HepG2 (cell line): ENCODE data around the gene ZNF792. TPM values are rescaled to one million over a fixed set of nuclear protein-coding genes. Genes with fewer than 3 reads are reported as not detected.

Source experiments
- ATAC-seq: fragments of 200-7000 bp; cut with Tn5 transposase; 3 replicates; pipeline ENCODE4 v1.9.1; 2020; ENCODE audit warnings: mild to moderate bottlenecking, moderate library complexity
- BruUV-seq: library from RNA; stranded (reverse); fragments of 400-500 nt; replicated peaks from 2 replicates; lab custom pipeline; 2021; lab: Mats Ljungman, UMichigan
- CTCF ChIA-PET: fragments of 300-600 bp; formaldehyde crosslinking; extraction: SDS; loops from one replicate; lab custom pipeline; 2021; ENCODE audit warnings: low total read pairs, inconsistent platforms, low intra/inter-chr PET ratio; lab: Yijun Ruan, JAX
- POLR2A ChIA-PET: fragments of 350-600 bp; sonication (Branson Sonifier 250); formaldehyde crosslinking; loops from one replicate; lab custom pipeline; 2020; ENCODE audit warnings: antibody characterized with exemption, inconsistent platforms; lab: Yijun Ruan, JAX
- DNase-seq: peaks from one replicate; pipeline ENCODE4 v3.0.0-alpha.2; 2015; ENCODE audit warnings: low spot score
- FAIRE-seq: peaks from 3 replicates; lab custom pipeline; 2011; peaks lifted over from hg19 to GRCh38; lab: Jason Lieb, UNC
- H2AFZ ChIP-seq: one replicate; pipeline ENCODE4 v1.6.1; 2011; ENCODE audit warnings: low read length, inconsistent platforms
- H3K27ac ChIP-seq: fragments of 300-600 bp; 3 replicates; pipeline ENCODE4 v1.8.0; 2011; ENCODE audit warnings: mixed run types, mild to moderate bottlenecking, mixed read lengths, low read length, inconsistent platforms; ENCODE audit not compliant: insufficient read depth; ENCODE audit errors: extremely low read length
- H3K27me3 ChIP-seq, 2 experiments: fragments of 200-600 bp in 1 of 2; 2 replicates in 1 of 2; 3 replicates in 1 of 2; pipeline versions ENCODE4 v1.6.0 to v1.8.0; 2011; ENCODE audit warnings: low read length in 2 of 2, mild to moderate bottlenecking in 2 of 2, moderate library complexity in 2 of 2, inconsistent platforms in 1 of 2; ENCODE audit not compliant: insufficient read depth in 2 of 2, control insufficient read depth in 1 of 2
- H3K36me3 ChIP-seq, 2 experiments: fragments of 200-600 bp in 1 of 2; replicated peaks in 1 of 2; 2 replicates in 1 of 2; 3 replicates in 1 of 2; pipeline versions ENCODE4 v1.5.1 to v1.8.0; 2011; ENCODE audit warnings: low read length in 2 of 2, inconsistent platforms in 1 of 2; ENCODE audit not compliant: insufficient read depth in 2 of 2, control insufficient read depth in 1 of 2
- H3K4me1 ChIP-seq: 2 replicates; pipeline ENCODE4 v1.5.1; 2012; ENCODE audit warnings: low read length, inconsistent platforms; ENCODE audit not compliant: insufficient read depth
- H3K4me2 ChIP-seq: 2 replicates; pipeline ENCODE4 v1.6.0; 2011; ENCODE audit warnings: low read depth, low read length, inconsistent platforms
- H3K4me3 ChIP-seq, 3 experiments: fragments of 200-600 bp in 1 of 3; sonication (generic), shearing (Covaris generic) in 1 of 3; replicated peaks in 1 of 3; 2 replicates each; pipeline ENCODE4 v1.5.1; 2011 to 2016; ENCODE audit warnings: low read length in 3 of 3, inconsistent platforms in 2 of 3, low read depth in 2 of 3, mild to moderate bottlenecking in 2 of 3, control low read depth in 1 of 3, mixed read lengths in 1 of 3; ENCODE audit not compliant: insufficient read depth in 1 of 3
- H3K79me2 ChIP-seq: one replicate; pipeline ENCODE4 v1.6.1; 2011; ENCODE audit warnings: low read length, inconsistent platforms; ENCODE audit not compliant: insufficient read depth
- H3K9ac ChIP-seq: 2 replicates; pipeline ENCODE4 v1.6.0; 2011; ENCODE audit warnings: mild to moderate bottlenecking, low read depth, low read length, inconsistent platforms; ENCODE audit not compliant: insufficient read depth
- H3K9me3 ChIP-seq: 2 replicates; pipeline ENCODE4 v1.5.1; 2012; ENCODE audit warnings: mild to moderate bottlenecking, low read length
- H4K20me1 ChIP-seq: 2 replicates; pipeline ENCODE4 v1.6.0; 2011; ENCODE audit warnings: inconsistent platforms, mild to moderate bottlenecking, low read length, moderate library complexity; ENCODE audit not compliant: insufficient read depth
- CERS6 ChIP-seq: sonication (generic); formaldehyde crosslinking; IDR thresholded peaks from 2 replicates; pipeline ENCODE4 v1.5.0; 2020; ENCODE audit warnings: missing genetic modification reagents
- ELF3 ChIP-seq: IDR thresholded peaks from 2 replicates; pipeline ENCODE4 v1.6.1; 2016; ENCODE audit warnings: missing genetic modification reagents, missing compliant biosample characterization
- PAXIP1 ChIP-seq: sonication (generic); formaldehyde crosslinking; conservative IDR thresholded peaks from 2 replicates; pipeline ENCODE4 v1.4.0; 2020; ENCODE audit warnings: mild to moderate bottlenecking, missing genetic modification reagents, moderate library complexity
- PITX1 ChIP-seq: sonication (generic); formaldehyde crosslinking; IDR thresholded peaks from 2 replicates; pipeline ENCODE4 v1.5.1; 2020; ENCODE audit warnings: mild to moderate bottlenecking, missing genetic modification reagents
- TCF7 ChIP-seq: sonication (generic); IDR thresholded peaks from 2 replicates; pipeline ENCODE4 v1.6.1; 2016; ENCODE audit warnings: antibody characterized with exemption, low read depth
- TP53 ChIP-seq: sonication (generic); formaldehyde crosslinking; conservative IDR thresholded peaks from 2 replicates; pipeline ENCODE4 v1.4.0; 2020; ENCODE audit warnings: missing genetic modification reagents
- U2AF1 ChIP-seq: fragments of 200-400 bp; formaldehyde crosslinking; optimal IDR thresholded peaks from 2 replicates; pipeline ENCODE3; 2017; ENCODE audit warnings: mild to moderate bottlenecking, low read depth, low read length
- ZBTB34 ChIP-seq: sonication (generic); formaldehyde crosslinking; IDR thresholded peaks from 2 replicates; pipeline ENCODE4 v1.8.0; 2022; ENCODE audit warnings: mild to moderate bottlenecking, missing genetic modification reagents
- ZIK1 ChIP-seq: sonication (generic); formaldehyde crosslinking; IDR thresholded peaks from 2 replicates; pipeline ENCODE4 v1.5.0; 2020; ENCODE audit warnings: mild to moderate bottlenecking, low read depth, missing genetic modification reagents, borderline replicate concordance
- ZNF280D ChIP-seq: sonication (generic); formaldehyde crosslinking; IDR thresholded peaks from 2 replicates; pipeline ENCODE4 v1.5.1; 2020; ENCODE audit warnings: mild to moderate bottlenecking, missing genetic modification reagents
- ZNF580 ChIP-seq: IDR thresholded peaks from 2 replicates; pipeline ENCODE4 v1.6.1; 2016; ENCODE audit warnings: low read depth, borderline replicate concordance
- ZNF724P ChIP-seq: sonication (generic); formaldehyde crosslinking; IDR thresholded peaks from 2 replicates; pipeline ENCODE4 v1.8.0; 2022; ENCODE audit warnings: missing genetic modification reagents, borderline replicate concordance
- ZSCAN29 ChIP-seq: sonication (generic); formaldehyde crosslinking; conservative IDR thresholded peaks from 2 replicates; pipeline ENCODE4 v1.4.0; 2020; ENCODE audit warnings: mild to moderate bottlenecking, missing genetic modification reagents
- WGBS: methylation state at CpG from one replicate; pipeline ENCODE4 v1.1.6; 2017; ENCODE audit warnings: low lambda C conversion rate; 5-methylcytosine and 5-hydroxymethylcytosine counted together
- in situ Hi-C: cut with HindIII; loops from 2 replicates; pipeline ENCODE4 v1.10.0; 2017; ENCODE audit warnings: low pct_unique_long_range_greater_than_20kb; ENCODE audit not compliant: extremely low pct_ligation_motif_present
- intact Hi-C: fragments of 100-400 bp; cut with micrococcal nuclease; formaldehyde crosslinking; loops from one replicate; pipeline ENCODE4 v1.10.0; 2022; ENCODE audit not compliant: unreplicated experiment
- polyA plus RNA-seq, 8 experiments: library from polyadenylated mRNA; depleted of rRNA in 3 of 8; stranded (reverse) in 7 of 8; unstranded in 1 of 8; fragments of >200 nt; fragmentation: Illumina TruSeq in 4 of 8; extraction: Trizol in 4 of 8; gene quantifications; 2 replicates each; pipeline versions ENCODE4 v1.2.1 to v1.2.3, GENCODE V29; 2011 to 2016; ENCODE audit warnings: low read depth in 4 of 8, missing spikeins in 1 of 8, mixed read lengths in 1 of 8; ENCODE audit not compliant: insufficient read depth in 1 of 8
- total RNA-seq, 5 experiments: library from RNA; depleted of rRNA; stranded (reverse); fragments of >200 nt; fragmentation: Illumina TruSeq; extraction: Trizol; gene quantifications; 2 replicates each; pipeline ENCODE4 v1.2.3, GENCODE V29; 2016; ENCODE audit warnings: low read depth in 1 of 5

The ZNF792 gene
- total and polyA plus RNA-seq, 2 of the 13 experiments (the other 11 are each of a cell fraction or from before 2014, with no cell fraction given), result 5.5 to 11.5 TPM

GRCh38 chr19:34995551-34995950 is 31.5 kb upstream of the ZNF792 start:
- peak; percentile 84 for DNase-seq
- no peak overlapping the region for H2AFZ ChIP-seq
- H3K27me3 ChIP-seq, result peaks cover 0 to 14% of the 10 kb centered on the region in 2 experiments; a peak in 3 of 5 replicates
- intact Hi-C loops, result loop anchor here (1.0 to 5.0 kb wide), 3 partner anchors 11 to 47 kb away; partner anchors contain the start of gene HPN
- peak; percentile 69 for ATAC-seq
- H3K4me2 ChIP-seq, result peak overlapping the region; percentile 98
- H3K36me3 ChIP-seq, result no peaks in the 10 kb centered on the region
- no peaks in the 10 kb centered on the region for H4K20me1 ChIP-seq
- in situ Hi-C loops, result no loop called here
- peak overlapping the region; percentile 76 for H3K27ac ChIP-seq
- 16% methylated on average over 8 of the region's 8 CpGs for WGBS
- BruUV-seq, result no TSS peak
- H3K79me2 ChIP-seq, result peaks cover 3% of the 10 kb centered on the region
- POLR2A ChIA-PET, result interaction anchor here (0.7 to 4.4 kb wide), 13 partner anchors 8 to 141 kb away, joined by 3 to 75 read pairs (median 4); partner anchors contain the start of genes HPN and ZNF30
- peak; percentile 85 for FAIRE-seq
- peak overlapping the region; percentile 54; the same call in 1 of the 2 replicates for H3K9ac ChIP-seq
- H3K4me3 ChIP-seq, result peak overlapping the region; percentile 34 to 63 (median 46); a peak in 5 of 6 replicates
- CTCF ChIA-PET, result no interaction called here
- peaks cover 67% of the 10 kb centered on the region for H3K4me1 ChIP-seq
- H3K9me3 ChIP-seq, result no peaks in the 10 kb centered on the region
- TF ChIP-seq TP53 (CRISPR knock-in tag), result no peak
- peak; percentile 75; the same call in 1 of the 2 replicates for TF ChIP-seq ZNF280D (CRISPR knock-in tag)
- peak; percentile 44; the same call in 1 of the 2 replicates for TF ChIP-seq TCF7
- TF ChIP-seq PAXIP1 (CRISPR knock-in tag), result no peak
- TF ChIP-seq ZSCAN29, result peak; percentile 26; the same call in 1 of the 2 replicates
- TF ChIP-seq PITX1, result 0 out of 2 replicates have a peak, but pooled peaks have one; percentile 30
- TF ChIP-seq ELF3, result 0 out of 2 replicates have a peak, but pooled peaks have one; percentile 22
- no peak for TF ChIP-seq CERS6 (CRISPR knock-in tag)
- no peak for TF ChIP-seq ZBTB34 (CRISPR knock-in tag)
- no peak for TF ChIP-seq ZNF580 (CRISPR knock-in tag)
- TF ChIP-seq ZNF724P (CRISPR knock-in tag), result no peak
- peak; percentile 1 for TF ChIP-seq U2AF1
- no peak for TF ChIP-seq ZIK1 (CRISPR knock-in tag)
